Measurements from ENCODE around the gene TMEM18.

DNA sequence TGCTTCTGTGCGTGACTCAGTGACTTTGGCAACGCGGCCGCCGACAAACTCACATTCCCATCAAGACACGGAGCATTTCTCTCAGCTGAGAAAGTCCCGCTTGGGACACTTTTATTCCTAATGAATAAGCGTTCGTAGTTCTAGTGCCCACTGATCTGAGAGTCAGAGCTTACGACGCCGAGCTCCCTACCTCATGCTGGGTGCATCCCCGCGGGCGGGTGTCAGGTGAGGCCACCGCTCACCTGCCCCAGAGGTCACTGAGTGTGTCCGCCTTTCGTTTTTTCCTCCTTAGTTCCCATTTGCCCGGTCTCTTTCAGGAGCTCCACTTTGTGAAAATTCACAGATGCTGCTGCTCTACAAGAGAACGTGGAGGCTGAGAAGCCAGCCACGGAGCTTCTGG lies 43.6 kb upstream of the TMEM18 start:
- TF ChIP-seq EZH2 (IDR thresholded peaks at IDR 0.05; ENCODE audit: borderline replicate concordance, low read length): no peak
- TF ChIP-seq, protein P1, sequence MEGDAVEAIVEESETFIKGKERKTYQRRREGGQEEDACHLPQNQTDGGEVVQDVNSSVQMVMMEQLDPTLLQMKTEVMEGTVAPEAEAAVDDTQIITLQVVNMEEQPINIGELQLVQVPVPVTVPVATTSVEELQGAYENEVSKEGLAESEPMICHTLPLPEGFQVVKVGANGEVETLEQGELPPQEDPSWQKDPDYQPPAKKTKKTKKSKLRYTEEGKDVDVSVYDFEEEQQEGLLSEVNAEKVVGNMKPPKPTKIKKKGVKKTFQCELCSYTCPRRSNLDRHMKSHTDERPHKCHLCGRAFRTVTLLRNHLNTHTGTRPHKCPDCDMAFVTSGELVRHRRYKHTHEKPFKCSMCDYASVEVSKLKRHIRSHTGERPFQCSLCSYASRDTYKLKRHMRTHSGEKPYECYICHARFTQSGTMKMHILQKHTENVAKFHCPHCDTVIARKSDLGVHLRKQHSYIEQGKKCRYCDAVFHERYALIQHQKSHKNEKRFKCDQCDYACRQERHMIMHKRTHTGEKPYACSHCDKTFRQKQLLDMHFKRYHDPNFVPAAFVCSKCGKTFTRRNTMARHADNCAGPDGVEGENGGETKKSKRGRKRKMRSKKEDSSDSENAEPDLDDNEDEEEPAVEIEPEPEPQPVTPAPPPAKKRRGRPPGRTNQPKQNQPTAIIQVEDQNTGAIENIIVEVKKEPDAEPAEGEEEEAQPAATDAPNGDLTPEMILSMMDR (conservative IDR thresholded peaks at IDR 0.05 in 1 of 2, IDR thresholded peaks at IDR 0.05 in 1 of 2; ENCODE audit: extremely low read depth in 1 of 2, insufficient read depth in 1 of 2, low read depth in 1 of 2, low read length in 2 of 2): no peak

Measured in mammary epithelial cell (primary cell).